Heart left ventricle (tissue), 13 donors: ENCODE measurements around the gene SIX5.

Experiments
- POLR2A ChIP-seq, 2 donors: fragments of 450-650 bp; IDR thresholded peaks; one replicate each; pipeline ENCODE4 v1.6.1; 2017; ENCODE audit warnings: antibody characterized with exemption in 2 of 2, mild to moderate bottlenecking in 2 of 2, moderate library complexity in 2 of 2
- TF ChIP-seq, protein P1 (sequence below), 12 donors: fragments of 200-600 bp; sonication (generic) in 4 of 12; IDR thresholded peaks; one replicate each; pipeline versions ENCODE4 v1.5.0 to v1.8.0; 2018 to 2022; ENCODE audit warnings: antibody characterized with exemption in 12 of 12, mild to moderate bottlenecking in 5 of 12
- donor health status: ischemic (EF 13 %, LVEDD 7.1; RV severe dilation, severe dysfunction).
- donor health status: DM: no; HTN: yes; CAD: no.
- donor health status: DM: no; HTN: no; CAD: no.
- donor health status: ischemic (EF 25% LVEDD 6.9; RV normal size, moderate dysfunction).
- donor health status: ischemic (EF 25% LVEDD 5.7; RV mildly dilated, moderate dysfunction).
- donor health status: ischemic (EF 35%, LVEDD 5.7; RV mildly dilated, moderate dysfunction).
- donor health status: nonischemic (EF 11% LVEDD 7.7; RV severe dilation, severe dysfunction).
- donor health status: DM: yes; HTN: yes; CAD: no.
- donor health status: PGD.
- donor health status: ischemic (EF 29% LVEDD 5.4; RV normal size, mild dysfunction).
- donor health status: nonischemic (EF 23%, LVEDD 6.1; RV moderate dilation, normal function).

DNA sequence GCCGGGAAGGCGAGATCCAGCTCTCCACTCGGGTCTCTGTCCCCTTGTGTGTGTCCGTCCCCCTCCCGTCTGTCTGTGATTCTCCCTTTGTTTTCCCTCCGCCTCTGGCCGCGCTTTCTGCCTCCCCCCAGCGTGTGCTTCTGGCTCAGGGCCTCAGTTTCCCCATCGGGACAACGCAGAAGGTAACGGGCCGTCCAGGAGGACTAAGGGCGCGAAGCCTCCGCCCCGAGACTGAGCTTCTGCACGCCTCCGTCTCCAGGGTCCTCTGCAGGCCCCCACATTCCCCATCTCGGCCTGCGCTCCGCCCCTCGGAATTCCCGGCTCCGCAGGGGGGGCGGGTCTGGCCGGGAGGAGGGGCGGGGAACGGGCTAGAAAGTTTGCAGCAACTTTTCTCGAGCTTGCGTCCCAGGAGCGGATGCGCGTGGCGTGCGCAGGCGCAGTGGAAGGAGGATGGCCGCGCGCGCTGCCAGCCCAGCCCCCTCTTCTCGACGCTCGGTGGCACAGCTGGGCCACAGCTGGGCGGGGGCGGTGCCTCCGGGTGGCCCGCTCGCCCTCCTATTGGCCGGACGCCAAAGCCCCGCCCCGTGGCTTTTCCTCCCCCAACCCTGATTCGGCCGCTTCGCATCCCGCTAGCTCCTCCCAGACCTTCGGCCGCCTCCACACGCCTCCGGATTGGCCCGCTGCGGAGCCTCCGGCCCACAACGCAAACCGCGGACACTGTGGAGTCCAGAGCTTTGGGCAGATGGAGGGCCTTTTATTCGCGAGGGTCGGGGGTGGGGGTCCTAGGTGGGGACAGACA is at the start of gene SIX5:
- TF ChIP-seq, protein P1, sequence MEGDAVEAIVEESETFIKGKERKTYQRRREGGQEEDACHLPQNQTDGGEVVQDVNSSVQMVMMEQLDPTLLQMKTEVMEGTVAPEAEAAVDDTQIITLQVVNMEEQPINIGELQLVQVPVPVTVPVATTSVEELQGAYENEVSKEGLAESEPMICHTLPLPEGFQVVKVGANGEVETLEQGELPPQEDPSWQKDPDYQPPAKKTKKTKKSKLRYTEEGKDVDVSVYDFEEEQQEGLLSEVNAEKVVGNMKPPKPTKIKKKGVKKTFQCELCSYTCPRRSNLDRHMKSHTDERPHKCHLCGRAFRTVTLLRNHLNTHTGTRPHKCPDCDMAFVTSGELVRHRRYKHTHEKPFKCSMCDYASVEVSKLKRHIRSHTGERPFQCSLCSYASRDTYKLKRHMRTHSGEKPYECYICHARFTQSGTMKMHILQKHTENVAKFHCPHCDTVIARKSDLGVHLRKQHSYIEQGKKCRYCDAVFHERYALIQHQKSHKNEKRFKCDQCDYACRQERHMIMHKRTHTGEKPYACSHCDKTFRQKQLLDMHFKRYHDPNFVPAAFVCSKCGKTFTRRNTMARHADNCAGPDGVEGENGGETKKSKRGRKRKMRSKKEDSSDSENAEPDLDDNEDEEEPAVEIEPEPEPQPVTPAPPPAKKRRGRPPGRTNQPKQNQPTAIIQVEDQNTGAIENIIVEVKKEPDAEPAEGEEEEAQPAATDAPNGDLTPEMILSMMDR (IDR thresholded peaks at IDR 0.05), result no peak
- TF ChIP-seq POLR2A (IDR thresholded peaks at IDR 0.05), result peak in 1 of 2 donors; percentile 89
